ENCODE measurements around the gene BPTF.

DNA sequence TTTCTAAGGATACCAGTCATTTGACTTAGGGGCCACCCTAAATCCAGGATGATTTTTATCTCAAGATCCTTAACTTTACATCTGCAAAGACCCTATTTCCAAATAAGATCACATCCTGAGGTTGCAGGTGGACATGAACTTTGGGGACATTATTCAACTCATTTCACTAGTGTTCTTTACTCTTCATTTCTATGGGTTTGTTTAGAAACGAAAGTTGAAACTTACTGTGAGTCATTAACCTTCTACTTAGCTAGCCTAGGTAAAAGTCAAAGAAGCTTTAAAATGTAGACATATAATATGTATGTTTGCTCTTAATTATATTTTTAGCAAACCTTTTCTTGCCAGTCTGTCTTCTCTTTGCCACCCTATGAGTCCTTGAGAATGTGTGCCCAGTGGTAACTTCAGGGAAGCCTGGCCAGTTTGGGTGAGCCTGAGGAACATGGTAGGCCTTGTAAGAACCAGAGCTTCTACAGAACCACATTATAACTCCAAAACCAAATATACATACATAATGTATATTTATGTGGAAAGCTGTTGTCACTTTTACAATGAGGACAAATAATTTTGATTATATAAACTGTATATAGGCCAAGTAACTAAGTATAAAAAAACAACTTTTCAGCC is 38.4 kb downstream of the BPTF start:
- TF ChIP-seq EZH2 (IDR thresholded peaks at IDR 0.05) (no peak), POLR2AphosphoS5 (IDR thresholded peaks at IDR 0.05; ENCODE audit: borderline replicate concordance, low read depth, low read length) (no peak)
